Stimulated activated naive CD8-positive, alpha-beta T cell treated with anti-CD3 and anti-CD28 coated beads, Interleukin-15, Interleukin-2, amounts not matched to agents 100 U/mL and 50 U/mL, for 24 hours (primary cell): ENCODE data around the gene PEX3.

Experiments
- ATAC-seq: fragments of 150-1000 bp; cut with Tn5 transposase; one replicate; pipeline ENCODE4 v1.10.0; 2021
- DNase-seq: peaks from one replicate; pipeline ENCODE4 v3.0.0; 2021

Gene PEX3

DNA sequence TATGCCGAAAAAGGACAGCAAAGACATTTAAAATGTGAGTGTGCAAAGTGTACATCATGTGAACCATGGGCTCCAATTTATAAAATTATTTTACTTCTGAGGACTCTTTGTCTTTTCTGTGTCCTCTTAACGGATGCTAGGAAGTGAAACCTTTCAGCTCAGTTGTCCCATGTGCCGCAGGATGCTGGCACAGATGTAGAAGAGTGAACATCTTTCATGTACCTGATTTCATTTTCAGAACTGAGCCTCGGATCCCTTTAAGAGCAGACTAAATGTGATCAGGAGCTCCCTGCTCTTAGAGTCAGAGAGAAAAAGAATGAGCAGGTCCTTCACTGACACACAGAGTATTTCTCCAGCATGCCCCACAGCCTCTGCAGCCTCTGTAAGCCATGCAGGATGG lies 88.5 kb downstream of the PEX3 start:
- ATAC-seq (no peak), DNase-seq (no peak)

DNA sequence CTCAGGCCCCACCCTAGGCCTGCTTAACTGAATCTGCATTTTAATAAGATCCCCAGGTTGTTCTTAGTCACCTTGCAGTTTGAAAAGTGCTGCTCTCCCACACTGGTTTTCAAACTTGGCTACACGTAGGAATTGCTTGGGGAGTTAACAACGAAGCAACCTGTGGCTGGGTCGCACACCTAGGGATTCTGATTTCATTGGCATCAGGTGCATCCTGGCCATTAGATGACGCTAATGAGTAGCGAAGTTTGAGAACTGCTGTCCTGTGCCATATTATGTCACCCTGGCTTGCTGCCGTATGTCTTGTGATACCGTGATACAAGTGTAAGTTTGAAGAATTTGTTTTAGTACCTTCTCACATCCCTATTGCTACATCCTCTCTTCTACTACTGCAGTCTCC lies 89.1 kb downstream of the PEX3 start:
- ATAC-seq = no peak
- DNase-seq = no peak

DNA sequence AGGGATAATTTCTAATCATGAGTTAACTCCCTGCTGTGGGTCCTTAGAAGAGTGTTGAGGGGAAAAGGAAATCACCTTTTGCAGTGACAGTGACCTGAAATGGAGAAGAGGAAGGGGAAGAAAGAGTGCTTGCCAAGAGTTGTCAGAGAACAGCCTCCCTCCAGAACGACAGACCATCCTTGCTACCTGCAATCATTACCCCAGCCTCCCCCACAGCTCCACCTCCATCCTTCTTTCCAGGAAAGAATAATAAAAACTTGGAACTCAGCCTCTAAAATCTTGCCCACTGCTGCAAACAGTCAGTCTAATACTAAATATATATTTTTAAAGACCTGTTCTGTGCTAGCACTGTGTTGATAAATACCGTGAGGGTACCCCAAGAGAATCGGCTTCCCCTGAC lies 89.6 kb downstream of the PEX3 start:
- DNase-seq (no peak), ATAC-seq (no peak)
